GM21447 (cell line): ENCODE data around the gene L3MBTL4.
"Not testable (repeated sequence)": the region's sequence is repeated elsewhere in the genome, so short reads cannot be mapped to it uniquely, and the experiment has no call there.

Experiments used
- ATAC-seq: cut with Tn5 transposase; IDR thresholded peaks from one replicate; pipeline ENCODE4 v1.9.1; 2021; ENCODE audit not compliant: unreplicated experiment

The L3MBTL4 gene

DNA sequence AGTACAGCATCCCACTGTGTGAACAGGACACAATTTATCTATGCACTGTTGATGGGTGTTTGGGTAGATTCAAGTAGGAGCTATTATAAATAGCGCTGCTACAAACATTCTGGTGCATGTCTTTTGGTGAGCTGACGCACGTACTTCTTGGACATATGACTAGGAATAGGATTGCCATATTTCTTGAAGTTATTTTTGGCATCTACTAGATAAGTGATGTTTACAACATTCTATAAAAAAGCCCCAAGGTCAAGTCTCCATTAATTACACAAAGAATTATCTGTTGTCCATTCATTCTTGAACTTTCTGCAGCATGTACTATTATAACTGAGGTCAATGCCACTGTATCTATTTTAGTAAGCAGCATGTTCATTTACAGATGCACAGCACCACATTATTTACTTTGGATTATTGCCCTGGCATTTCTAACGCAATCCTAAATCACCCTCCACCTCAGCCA lies 293.9 kb downstream of the L3MBTL4 start:
- no peak for ATAC-seq

DNA sequence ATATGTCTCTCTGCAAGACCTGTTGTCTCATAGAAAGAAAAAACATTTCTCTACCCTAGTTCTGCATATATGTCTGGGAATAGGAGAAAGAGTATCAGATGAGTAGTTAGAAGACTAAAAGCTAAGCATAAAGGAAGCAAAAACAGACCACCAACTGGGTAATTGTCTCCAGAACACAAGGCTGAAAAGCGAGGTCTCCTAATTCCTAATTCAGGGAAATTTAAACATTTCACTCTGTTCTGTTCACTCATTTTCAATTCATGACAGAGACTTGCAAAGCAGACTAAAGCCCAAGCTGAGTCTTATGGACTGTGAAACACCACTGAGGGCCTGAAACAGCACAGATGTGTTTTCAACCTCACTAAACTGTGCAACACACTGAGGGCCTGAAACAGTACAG lies 294.9 kb downstream of the L3MBTL4 start:
- ATAC-seq = no peak

DNA sequence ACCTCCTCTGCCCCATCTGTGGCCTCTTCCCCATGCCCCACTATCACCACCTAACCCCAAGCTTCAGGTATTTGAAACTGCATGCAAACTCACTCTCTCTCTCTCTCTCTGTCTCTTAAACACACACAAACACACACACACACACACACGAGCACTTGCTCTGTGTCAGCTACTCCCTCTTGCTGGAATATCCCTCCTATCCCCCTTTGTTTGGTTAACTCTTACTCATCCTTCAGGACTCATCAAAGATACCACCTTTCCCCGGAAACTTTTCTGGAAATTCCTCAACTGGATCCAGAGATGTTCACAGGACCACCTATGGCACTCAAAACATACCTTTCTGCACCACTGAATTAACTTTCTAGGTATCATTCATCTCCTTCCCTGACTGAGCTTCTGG lies 296.6 kb downstream of the L3MBTL4 start:
- ATAC-seq = no peak

DNA sequence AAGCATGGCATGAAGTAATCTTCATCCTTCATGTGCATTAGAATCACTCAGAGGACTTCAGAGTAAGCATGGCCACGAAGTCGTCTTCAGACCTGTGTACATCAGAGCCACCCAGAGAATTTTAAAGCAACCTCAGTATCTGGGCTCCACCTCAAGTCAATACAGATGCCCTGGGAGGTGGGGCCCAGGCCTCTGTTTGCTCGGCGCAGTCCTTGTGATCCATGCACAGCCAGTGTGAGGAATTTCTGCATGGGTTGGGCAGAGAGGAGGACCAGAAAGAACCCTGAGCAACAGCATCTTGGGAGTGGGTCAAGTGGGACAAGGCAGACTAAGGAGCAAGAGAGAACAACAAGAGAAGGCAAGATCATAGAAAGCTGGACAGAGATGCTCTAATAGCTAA lies 299.0 kb downstream of the L3MBTL4 start:
- ATAC-seq = no peak

DNA sequence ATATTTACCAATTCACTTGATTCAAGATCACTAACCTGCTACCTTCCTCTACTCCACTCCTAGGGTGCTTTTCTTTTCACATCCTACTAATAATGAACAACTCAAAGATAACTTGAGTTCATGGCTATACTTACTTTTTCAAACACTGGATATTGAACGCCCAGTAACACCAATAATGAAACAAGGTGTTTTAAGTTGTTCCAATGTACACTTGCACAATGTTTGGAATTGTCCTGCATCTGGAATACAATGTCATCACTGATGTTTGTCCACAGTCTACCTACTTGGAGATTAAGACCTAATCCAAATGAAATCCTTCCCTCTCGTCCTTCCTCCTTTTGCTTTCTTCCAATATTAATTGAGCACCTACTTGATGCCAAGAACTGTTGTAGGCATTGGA lies 301.1 kb downstream of the L3MBTL4 start:
- no peak for ATAC-seq

DNA sequence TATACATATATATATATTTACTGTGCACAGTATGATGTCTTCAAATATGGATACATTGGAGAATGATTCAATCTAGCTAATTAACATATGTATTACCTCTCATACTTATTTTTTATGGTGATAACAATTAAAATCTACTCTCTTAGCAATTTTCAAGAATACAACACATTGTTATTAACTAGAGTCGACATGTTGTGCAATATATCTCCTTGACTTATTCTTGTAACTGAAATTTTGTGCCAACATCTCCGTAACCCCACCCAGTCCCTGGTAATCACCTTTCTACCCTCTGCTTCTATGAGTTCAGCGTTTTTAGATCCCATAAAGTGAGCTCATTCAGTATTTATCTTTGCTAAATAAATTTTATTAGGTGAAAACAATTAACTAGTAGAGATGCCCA lies 303.0 kb downstream of the L3MBTL4 start:
- no peak for ATAC-seq

DNA sequence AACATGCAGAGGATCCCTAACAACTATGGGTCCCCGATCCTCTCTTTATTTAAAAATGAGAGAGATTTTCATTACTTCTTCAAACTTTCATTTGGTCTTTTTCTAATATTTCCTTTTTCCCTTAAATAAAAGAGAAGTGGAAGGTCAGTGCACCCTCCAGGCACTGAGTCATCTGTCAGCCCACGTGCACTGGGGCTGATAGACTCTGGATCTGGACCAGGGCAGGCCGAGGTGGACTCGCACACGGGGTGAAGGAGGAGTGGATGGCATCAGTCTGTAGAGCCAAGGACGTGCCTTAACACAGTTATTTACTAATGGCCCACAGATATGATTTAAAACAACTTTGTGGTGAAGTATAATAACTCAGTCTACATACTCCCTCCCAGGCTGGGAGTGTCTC lies 305.0 kb downstream of the L3MBTL4 start:
- ATAC-seq = no peak

DNA sequence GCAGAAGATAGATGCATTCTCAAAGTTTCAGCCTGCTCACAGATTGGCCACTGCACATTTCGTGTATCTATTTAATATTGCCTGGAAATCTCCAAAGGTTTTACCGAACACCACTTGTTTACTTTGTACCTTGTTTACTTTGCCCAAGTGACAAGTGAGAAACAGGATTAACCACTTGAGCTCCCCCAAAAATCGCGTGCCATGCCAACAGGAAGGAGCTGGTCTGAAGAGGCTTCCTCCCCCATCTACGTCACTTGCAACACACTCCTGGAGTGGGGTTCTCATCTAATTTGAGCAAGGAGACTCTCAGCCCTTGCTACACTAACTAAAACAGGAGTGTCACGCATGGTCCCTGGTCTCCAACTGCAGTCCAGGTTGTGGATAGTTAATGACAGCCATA lies 306.9 kb downstream of the L3MBTL4 start:
- no peak for ATAC-seq

DNA sequence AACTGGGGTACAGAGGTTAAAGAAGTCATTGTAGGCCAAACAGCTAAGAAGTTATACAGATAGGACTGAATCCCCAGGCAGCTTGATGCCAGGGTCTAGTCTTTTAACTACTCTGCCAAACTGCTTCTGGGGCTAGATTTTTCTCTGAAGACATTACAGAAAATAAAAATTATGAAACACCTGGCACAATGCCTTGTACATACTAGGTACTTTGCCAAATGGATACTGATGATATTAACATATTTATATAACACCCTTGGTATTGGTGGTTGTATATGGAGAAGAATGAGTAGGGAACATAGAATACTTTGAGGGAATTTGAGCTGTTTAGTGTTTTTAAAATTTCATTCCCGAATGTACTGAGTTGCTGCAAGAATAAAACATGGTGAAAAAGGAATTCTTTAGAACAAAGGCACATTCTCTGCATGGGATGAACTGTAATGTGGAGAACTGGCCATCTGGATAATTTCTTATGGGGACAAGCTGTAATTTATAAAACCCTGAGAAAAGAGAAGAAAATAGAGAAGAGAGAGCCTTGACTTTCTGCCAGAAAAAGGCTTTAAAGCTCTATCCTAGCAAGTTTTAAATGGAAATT lies 308.5 kb downstream of the L3MBTL4 start:
- ATAC-seq = no peak

DNA sequence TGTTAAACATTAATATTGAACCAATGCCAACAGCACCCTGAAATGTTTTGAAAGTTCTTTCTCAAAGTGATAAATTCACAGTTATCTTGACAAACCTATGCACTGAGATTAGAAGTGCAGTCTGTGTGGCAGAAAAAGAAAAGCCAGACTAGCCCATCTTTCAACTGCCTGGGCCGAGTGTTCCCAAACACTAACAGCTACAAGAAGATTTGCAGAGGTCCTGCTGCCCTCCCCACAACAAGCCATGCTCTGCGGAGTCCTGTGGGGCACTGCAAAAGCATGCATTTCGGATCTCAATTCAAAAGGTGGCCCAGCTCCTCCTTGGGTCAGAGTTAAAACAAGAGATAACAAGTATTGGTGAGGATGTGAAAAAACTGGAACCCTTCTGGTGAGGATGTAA lies 311.0 kb downstream of the L3MBTL4 start:
- ATAC-seq = no peak

DNA sequence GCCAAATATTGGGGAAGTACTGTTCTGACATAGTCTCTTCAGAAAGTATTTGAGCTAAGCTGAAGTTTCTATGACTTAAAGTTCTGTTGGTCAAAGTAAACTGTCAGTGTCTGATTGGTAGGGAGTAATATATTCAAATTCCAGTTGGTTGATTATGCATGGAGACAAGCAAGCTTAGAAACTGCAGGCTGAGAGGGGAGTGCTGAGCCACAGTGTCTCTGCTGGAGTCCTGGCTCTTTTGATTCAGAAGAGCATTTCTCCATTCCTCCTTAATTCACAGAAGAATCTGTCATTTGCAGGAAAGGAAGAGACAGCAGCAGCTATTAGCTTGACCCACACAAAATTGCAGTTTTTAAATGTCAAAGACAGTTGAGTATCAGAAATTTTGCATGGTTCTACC lies 318.0 kb downstream of the L3MBTL4 start:
- no peak for ATAC-seq

DNA sequence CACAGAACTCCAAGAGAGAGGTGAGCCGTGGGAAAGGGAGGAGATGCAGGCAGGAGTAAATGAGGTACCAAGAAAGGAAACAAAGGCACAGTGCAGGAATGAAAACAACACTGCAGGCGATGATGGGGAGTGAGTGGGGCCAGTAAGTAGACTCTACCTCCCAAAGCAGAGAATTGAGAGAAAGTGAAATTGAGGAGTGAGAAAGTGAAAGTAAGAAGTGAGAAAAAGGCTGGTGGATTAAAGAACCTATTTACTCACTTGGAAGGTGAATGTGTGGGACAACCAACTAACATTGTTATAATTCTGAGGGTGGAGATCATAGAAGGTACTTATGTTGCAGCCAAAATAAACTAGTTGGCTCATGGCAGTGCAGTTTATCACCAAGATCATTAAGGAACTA lies 326.3 kb downstream of the L3MBTL4 start:
- no peak for ATAC-seq

DNA sequence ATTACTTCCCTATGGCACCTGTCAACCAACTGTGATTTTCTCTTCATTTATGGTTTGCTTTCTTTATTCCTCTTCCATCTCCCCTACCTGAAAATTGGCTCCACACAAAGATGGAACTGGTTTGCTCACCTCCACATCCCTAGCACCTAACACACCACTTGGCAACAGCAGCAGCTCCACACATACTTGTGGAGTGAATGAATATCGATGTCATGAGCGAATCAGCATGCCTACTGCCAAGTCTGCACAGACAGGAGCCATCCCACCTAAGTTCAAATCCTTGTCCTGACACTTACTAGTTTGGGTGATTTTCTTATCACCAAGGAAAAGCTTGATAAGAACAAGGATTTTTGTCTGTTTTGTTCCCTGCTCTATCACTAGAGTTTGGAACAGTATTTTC lies 328.0 kb downstream of the L3MBTL4 start:
- ATAC-seq = no peak

DNA sequence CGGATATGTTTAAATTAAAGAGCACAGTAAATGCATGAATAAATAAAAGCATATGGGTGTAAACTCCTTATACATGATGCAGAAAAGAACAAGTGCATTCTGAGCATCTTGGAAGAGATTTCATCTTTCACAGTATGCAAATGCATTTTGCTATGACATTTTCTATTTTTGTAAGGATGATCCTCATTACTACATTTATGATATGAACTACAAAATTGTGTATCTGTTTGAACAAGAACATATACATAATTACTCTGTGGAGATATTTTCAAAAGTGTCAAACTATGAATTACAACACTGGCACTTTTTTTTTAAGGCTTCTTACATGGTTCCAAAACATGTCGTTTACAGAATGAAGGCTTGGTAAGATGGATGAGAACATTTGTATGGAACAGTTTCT lies 335.3 kb downstream of the L3MBTL4 start:
- ATAC-seq = no peak

DNA sequence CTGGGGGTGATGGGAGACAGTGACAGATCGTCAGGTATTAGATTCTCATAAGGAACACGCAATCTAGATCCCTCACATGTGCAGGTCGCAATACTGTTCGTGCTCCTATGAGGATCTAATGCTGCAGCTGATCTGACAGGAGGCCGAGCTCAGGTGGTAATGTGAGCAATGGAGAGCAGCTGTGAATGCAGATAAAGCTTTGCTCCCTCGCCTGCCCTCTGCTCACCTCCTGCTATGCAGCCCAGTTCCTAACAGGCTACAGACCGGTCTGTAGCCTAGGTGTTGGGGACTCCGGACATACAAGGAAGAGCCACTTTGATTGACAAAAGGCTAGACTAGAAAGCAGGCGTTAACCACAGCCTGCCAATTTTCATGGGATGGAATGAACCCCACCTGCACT lies 335.8 kb downstream of the L3MBTL4 start:
- ATAC-seq = no peak

DNA sequence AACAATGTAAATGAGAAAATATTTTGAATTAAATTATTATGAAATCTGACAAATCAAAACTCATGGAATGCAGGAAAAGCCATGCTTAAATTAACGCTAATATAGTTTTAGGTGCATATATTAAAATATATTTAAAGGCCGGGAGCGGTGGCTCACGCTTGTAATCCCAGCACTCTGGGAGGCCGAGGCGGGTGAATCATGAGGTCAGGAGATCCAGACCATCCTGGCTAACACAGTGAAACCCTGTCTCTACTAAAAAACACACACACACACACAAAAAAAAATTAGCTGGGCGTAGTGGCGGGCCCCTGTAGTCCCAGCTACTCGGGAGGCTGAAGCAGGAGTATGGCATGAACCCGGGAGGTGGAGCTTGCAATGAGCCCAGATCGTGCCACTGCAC lies 342.3 kb downstream of the L3MBTL4 start:
- not testable (repeated sequence) for ATAC-seq

DNA sequence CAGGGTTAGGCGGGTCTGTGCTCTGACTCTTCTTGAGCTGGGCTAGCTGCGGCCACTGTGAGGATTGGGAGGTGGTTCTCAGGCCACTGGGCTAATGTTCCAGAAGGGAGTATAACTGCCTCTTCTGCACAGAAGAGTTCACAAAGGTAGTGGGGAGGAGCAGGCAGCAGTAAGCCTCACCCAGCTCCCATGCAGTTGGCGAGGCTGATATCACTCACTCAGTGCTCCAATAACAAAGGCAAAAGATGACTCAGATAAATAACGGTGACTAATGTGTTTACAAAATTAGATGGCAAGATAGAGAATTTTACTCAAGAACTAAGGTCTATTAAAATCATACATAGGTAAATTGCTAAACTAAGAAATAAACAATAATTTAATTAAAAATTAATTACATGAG lies 345.2 kb downstream of the L3MBTL4 start:
- ATAC-seq = no peak

DNA sequence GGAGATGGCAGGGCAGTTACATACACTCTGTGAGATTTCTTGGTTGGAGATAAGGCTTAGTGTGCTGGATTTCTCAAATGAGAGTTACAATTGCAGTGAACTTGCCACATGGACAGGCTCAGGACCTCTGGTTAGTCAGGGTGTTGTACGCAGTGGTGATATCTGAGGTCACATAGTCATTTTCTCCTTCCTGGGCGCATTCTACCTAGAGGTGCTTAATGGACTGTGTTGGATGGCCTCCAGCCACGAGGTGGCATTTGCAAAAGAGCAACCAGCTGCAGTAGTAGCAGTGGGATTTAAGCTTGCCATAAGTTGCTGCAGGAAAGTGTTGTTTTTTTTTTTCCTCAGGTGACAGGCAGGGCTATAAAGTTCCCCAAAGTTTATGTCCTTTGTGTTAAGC lies 345.6 kb downstream of the L3MBTL4 start:
- ATAC-seq = no peak

DNA sequence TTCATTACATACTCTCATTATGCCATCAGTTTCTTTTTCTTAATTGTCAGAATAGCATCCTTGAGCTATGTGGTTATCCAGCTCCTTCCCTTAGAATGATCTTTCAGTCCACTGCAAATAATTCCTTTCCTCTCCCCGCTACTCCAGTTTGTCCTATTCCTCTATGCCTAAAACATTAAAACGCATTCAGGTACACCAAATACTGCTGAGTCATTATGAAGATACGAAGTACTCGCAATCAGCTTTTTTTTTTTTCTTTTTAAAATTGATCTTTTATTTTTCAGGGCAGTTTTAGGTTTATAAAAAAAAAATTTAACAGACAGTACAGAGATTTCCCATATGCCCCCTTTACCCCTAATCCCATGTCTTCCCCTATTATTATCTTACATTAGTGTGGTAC lies 354.6 kb downstream of the L3MBTL4 start:
- no peak for ATAC-seq

DNA sequence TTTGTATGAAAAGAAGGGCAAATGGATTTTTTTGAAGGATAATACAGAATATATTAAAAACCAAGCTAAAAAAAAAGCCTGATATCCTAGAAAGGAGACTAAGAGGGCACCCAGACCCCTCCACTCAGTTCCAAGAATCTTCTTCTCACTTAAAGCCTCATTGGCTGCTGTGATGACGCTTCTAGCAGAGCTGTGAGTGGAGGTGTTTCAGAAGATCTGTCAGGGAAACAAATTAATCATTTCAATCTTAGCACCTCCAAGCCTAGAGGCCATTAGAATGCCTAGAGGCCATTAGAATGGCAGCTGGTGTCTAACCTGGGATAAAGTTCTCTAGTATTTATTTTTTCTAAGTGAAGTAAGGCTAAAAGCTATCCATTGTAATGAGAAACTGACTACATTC lies 355.2 kb downstream of the L3MBTL4 start:
- no peak for ATAC-seq

DNA sequence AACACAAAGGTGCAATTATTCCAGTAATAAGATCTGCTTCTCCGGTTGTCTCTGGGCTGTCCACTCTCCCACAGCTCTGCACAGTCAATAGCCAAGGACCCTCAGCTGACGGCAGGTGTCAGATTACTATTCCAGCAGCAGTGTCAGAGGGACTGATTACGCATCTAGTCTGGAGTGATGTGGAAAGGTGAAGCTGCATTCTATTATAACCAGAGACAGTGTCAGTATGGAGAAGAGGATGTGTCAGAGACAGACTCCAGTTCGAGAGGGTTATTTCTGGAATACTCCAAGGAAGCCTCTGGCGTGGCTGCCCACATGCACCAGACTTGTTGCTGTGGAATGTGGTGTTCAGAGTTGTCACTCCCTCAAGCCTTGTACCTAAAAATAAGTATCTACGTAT lies 355.8 kb downstream of the L3MBTL4 start:
- ATAC-seq = no peak

DNA sequence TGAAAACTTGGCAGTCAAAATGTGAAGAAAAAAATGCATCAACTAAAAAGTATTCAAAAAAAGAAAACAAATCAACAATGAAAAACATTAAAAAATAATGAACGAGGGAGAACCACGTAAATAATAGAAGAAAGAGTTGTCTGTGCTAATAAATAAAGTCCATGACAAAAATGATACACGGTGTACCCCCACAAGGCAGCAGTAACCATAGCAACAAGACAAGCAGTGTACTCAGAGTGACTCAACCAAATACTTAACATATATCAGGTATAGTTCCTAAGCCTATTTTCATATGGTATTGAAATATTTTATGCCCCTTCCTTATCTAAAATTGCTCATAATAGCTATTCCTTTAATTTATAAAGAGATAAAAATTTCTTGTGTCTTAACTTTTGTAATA lies 357.1 kb downstream of the L3MBTL4 start:
- ATAC-seq = no peak

DNA sequence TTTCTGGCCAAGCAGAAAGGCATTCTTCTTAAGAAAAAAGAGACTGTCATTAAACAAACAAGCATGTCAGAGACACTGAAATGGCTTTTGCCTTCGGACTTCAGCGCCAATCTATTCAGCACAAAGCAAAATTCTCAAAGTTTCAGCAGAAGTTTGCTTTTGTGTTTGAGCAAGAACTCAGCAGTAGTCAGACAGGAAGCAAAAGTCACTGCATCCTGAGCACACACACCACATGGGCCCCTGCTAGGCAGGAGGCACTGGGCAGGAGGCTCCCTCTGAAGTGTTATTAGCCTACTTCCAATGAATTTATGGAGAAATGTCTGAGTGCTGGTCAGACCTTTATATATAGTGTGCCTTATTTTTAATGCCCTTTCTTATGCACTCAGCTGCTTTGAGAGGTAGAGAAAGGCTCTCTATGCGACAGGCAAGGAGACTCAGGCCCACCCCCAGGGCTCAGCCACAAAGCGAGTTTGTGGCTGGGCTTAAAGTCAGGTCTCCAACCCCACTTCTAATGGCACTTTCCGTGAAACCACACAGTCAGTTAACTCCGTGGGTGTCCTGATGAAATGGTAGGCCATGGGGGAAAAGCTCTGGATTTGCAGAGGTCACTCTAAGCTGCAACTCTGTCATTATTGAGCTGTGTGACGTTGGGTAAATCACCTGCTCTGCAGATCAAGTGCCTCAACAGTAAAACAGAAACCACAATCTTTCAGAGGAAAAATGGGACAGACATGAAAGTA lies 358.4 kb downstream of the L3MBTL4 start:
- ATAC-seq = no peak
